HG03354 (cell line): Measurements from ENCODE around the gene ELL2.
A peak's percentile ranks its signal among the peaks of the same experiment; 100 is the strongest.

Source experiments
- ATAC-seq: cut with Tn5 transposase; IDR thresholded peaks from one replicate; pipeline ENCODE4 v1.9.1; 2021; ENCODE audit warnings: mild to moderate bottlenecking; ENCODE audit not compliant: unreplicated experiment, poor library complexity, severe bottlenecking

Gene ELL2

GRCh38 chr5:95961617-95962474 lies at the start of gene ELL2:
ELL2 (minus strand) TSS chr5:95961851; CDS start chr5:95961721, 130 bp downstream.
- ATAC-seq, result peak; percentile 88

DNA sequence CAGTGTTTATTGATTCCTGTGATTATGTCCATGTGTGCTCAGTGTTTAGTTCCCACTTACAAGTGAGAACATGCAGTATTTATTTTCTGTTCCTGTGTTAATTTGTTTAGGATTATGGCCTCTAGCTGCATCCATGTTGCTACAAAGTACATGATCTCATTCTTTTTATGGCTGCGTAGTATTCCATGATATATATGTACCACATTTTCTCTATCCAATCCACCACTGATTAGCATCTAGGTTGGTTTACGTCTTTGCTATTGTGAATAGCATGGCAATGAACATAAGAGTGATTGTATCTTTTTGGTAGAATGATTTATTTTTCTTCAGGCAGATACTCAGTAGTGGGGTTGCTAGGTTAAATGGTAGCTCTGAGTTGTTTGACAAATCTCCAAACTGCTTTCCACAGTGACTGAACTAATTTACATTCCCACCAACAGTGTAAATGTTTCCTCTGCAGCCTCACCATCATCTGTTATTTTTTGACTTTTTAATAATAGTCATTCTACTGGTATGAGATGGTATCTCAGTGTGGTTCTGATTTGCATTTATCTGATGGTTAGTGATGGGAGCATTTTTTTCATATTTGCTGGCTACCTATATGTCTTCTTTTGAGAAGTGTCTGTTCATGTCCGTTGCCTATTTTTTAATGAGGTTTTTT lies 47.5 kb upstream of the ELL2 start:
- ATAC-seq, result no peak

GRCh38 chr5:96008487-96008886 lies 46.8 kb upstream of the ELL2 start:
- no peak for ATAC-seq

GRCh38 chr5:96007051-96007450 lies 45.4 kb upstream of the ELL2 start:
- ATAC-seq, result no peak

DNA sequence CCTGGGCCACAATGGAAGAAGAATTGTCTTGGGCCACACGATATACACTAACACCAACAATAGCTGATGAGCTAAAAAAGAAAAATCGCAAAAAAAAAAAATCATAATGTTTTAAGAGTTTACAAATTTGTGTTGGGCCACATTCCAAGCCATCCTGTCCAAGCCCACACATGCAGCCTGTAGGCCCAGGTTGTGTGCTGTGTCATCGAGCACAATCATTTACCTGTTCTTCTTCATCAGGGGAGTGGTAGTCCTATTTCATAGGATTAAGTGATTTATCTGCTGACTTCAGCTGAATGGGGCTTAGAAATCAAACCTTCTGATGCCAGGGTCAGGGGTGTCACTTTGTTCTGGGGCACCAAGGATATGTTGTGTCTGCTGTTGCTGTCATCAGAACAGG lies 44.6 kb upstream of the ELL2 start:
- ATAC-seq, result no peak

GRCh38 chr5:96004754-96005153 lies 43.1 kb upstream of the ELL2 start:
- no peak for ATAC-seq

- ATAC-seq, result no peak
These were observed 42.4 kb upstream of the ELL2 start for GRCh38 chr5:96004087-96004486.

- no peak for ATAC-seq
These were observed 39.6 kb upstream of the ELL2 start for GRCh38 chr5:96001262-96001661.

GRCh38 chr5:96000308-96000707 lies 38.7 kb upstream of the ELL2 start:
- ATAC-seq, result no peak

DNA sequence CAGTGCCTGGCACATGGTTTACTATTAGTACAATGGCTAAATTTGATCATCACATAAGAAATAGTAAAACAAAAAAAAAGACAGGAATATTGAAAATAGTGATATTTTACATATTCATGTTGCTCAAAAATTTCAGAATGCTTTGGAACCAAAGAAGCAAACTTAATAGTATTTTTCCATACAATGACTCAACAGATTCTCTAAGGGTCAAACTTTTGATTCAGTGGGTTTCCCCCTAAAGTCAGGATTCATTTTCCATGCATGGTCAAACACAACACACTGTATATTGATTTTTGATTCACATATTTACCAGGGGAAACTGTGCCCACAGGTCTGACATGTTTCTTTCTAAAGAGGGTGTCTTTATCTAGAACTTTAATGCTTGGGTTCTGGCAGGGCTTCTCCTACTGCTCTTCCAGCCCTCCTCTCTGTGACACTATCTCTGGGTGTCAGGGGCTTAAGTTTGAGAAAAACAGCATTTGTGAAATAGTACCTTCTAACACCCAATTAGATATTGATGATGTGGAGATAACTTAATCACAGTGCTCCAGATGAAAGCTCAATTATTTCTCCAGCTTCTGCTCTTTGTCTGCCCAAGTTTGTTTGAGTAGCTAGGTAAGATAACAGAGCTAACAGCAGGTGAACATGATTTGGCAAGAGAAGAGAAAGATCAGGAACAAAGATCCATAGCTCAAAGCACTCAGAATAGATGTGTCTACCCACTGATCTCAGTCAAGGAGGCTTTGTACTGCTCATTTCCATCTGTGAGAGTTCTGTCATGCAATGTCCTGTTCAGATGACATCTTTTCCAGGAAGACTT lies 35.5 kb upstream of the ELL2 start:
- no peak for ATAC-seq

DNA sequence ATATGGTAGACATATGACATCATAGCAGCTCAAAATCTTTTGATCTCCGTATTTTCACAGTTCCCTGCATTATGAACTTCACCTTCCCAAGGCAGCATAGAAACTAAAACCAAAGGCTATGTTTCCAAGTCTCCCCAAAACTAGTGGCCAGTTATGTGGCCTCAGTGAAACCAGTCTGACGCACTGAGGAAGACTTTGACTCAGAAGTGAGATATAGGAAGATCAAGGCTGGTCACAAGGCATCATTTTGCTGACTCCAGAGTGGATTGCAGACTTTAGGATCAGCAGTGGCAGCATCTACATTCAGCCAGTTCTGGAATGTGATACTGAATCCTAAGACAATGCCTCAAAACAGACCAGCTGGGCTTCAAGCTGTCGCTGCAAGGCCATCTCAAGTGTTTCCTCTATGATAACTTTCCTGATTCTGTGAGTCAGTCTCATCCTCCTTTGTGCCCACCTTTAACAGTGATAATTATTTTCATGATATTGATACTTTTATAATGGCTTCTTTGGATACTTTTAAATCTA lies 34.4 kb upstream of the ELL2 start:
- ATAC-seq, result no peak

DNA sequence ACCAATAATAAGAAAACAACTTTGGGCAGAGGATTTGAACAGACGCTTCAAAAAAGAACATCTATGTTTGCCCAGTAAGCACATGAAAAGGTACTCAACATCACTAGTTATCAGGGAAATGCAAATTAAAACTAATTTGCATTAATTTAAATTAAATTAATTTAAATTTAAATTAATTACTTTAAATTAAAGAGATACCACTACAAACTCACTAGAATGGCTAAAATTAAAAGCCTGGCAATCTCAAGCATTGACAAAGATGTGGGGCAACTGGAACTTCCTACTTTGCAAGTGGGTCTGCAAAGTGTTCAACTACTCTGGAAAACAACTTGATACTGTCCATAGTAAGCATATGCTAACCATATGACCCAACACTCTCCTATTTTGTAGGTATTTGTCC lies 32.1 kb upstream of the ELL2 start:
- no peak for ATAC-seq

DNA sequence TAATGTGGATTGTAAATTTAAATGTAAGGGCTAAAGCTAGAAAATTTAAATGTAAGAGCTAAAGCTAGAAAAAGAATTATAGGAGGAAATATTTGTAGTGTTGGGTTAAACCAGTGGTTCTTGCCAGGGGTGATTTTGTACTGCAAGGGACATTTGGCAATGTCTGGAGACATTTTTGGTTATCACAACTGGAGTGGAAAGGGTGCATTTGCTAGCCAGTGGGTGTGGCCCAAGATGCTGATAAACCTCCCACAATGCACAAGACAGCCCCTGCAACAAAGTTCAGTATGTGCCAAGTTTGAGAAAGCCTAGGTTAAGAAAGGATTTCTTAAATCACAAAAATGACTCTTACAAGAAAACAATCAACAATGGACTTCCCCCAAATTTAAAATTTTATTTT lies 31.6 kb upstream of the ELL2 start:
- ATAC-seq, result no peak

- ATAC-seq, result no peak
These were observed 27.8 kb upstream of the ELL2 start for GRCh38 chr5:95989283-95990048.

GRCh38 chr5:95988877-95989276 lies 27.2 kb upstream of the ELL2 start:
- no peak for ATAC-seq

GRCh38 chr5:95988094-95988493 lies 26.4 kb upstream of the ELL2 start:
- ATAC-seq, result no peak

- ATAC-seq, result no peak
These were observed 25.4 kb upstream of the ELL2 start for GRCh38 chr5:95986937-95987520.

DNA sequence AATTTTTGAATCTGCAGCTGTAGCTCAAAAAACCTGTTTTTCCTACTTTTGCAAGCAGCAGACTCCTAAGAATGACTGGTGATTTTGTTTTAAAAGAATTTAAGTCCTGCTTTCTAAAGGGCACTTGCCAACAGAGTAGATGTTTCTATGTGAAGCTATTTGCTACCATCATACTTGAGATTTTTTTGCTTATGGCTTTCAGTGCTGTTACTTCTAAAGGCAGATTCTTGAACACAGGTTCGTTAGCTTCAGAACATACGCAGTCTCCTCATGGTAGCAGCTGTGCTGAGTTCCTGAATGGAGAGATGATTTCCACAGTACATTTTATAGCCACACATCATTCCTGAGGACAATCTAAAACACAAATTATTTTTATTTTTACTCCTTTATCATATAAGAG lies 24.4 kb upstream of the ELL2 start:
- ATAC-seq, result no peak

DNA sequence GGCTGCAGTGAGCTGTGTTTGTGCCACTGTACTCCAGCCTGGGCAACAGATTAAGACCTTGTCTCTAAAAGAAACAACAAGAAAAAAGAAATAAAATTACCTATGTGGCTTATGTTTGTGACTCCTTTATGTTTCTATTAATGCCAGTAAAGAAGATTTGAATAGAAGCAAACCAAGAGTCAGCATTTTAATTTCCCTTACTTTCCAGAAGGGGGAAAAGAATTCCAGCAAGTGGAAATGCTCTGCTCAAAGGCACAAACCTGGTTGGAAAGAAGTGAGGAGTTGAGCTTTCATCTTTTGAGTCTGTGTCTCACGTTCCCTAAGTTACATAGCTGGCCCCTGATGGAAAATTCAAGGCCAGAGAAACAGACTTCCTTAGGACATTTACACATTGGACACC lies 23.6 kb upstream of the ELL2 start:
- no peak for ATAC-seq
